Epidermal melanocyte (primary cell): ENCODE measurements around the gene ELOVL7.
"Not testable (repeated sequence)": the region's sequence is repeated elsewhere in the genome, so short reads cannot be mapped to it uniquely, and the experiment has no call there.

Source experiments
- DNase-seq: peaks from one replicate; pipeline ENCODE4 v3.0.0; 2011; ENCODE audit warnings: low spot score; ENCODE audit not compliant: insufficient read length

Gene ELOVL7

DNA sequence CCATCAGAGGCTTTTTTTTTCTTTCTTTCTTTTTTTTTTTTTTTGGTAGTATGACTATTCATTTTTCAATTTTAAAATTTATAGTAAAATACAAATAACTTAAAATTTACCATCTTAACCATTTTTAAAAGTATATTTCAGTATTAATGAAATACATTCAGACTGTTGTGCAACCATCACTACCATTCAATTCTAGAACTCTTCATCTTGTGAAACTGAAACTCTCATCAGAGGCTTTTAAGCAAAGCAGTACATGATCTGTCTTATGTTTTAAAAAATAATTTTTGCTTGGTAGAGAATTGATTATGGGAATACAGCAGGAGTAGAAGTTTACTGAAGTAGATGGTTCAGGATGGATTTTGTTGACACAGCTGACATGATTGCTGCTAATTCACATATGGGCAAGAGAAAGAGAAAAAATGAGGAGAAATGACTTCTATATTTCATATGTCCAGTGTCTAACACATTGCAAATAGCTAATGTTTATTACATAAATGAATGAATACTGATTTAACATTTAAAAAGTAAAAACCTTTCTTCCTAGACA lies 13.4 kb downstream of the ELOVL7 start:
- DNase-seq: no peak

GRCh38 chr5:60829490-60830266 lies 14.4 kb downstream of the ELOVL7 start:
- no peak for DNase-seq

DNA sequence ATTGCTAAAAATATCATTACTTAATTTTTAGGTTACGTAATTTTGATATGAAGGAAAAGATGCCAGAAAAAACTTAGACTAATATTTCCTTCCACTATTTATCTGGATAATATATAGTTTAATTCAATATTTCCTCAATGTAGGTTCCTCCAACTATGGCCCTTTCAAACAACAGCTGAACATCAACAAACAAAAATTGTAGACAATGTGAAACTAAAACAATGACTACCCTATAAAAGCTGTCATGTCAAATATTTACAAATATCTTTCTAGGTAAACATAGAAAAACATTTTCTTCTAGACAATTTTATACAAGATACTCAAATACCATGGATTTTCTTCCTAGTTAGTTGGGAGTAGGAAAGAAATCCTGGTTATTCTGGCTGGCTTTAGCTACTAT lies 16.9 kb downstream of the ELOVL7 start:
- DNase-seq: no peak

GRCh38 chr5:60826653-60827052 lies 17.4 kb downstream of the ELOVL7 start:
- no peak for DNase-seq

- no peak for DNase-seq
Observed at GRCh38 chr5:60823574-60823973, 20.5 kb downstream of the ELOVL7 start.

- DNase-seq: no peak
Observed at GRCh38 chr5:60822285-60822556, 21.8 kb downstream of the ELOVL7 start.

- no peak for DNase-seq
Observed at GRCh38 chr5:60821488-60822284, 22.4 kb downstream of the ELOVL7 start.

GRCh38 chr5:60820593-60821487 lies 23.2 kb downstream of the ELOVL7 start:
- no peak for DNase-seq

DNA sequence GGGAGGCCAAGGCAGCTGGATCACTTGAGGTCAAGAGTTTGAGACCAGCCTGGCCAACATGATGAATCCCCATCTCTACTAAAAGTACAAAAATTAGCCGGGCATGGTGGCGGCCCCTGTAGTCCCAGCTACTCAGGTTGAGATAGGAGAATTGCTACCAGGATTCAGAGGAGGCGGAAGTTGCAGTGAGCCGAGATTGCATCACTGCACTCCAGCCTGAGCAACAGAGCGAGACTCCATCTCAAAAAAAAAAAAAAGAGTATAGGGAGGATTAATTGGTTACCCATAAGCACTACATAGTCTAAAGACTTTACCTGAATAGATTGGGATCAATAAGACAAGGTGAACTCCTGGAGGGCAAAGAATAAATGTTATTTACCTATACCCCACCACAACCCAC lies 27.9 kb downstream of the ELOVL7 start:
- not testable (repeated sequence) for DNase-seq

GRCh38 chr5:60814498-60814897 lies 29.6 kb downstream of the ELOVL7 start:
- DNase-seq: no peak

DNA sequence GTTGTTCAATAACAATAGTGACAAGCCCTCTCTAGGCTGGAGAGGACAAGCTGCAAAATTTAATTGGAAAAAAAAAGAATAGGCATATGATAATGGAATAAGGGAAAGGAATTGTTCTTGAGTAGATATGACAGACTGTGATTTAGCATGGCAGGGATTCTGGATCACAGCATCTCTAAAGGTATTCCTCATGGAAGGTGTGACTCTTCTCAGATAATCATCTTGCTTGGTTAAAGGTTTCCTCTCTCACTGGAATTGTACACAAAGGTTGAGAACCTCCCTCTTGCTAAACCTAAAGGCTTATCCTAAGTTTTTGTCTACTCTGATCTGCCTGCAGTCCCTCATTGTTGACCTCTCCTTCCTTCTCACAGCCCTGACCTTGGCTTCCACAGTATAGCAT lies 31.6 kb downstream of the ELOVL7 start:
- DNase-seq: no peak

DNA sequence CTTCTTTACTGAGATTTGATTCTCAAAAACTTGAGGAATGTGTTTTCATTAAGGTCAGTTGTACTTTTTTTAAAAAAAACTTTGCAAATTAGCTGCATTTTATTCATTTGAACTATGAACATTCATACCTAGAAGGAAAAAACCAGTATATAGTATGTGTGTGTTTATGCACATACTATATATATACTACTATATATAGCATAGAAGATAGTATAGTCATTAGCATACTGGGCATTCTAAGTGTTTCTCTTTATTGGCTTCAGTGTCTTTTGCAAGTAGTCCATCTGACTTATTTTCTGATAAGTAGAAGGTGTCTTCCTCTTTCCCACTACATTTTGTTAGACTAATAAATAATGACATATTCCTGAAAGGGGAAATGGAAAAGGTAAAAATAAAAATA lies 33.0 kb downstream of the ELOVL7 start:
- DNase-seq: no peak

DNA sequence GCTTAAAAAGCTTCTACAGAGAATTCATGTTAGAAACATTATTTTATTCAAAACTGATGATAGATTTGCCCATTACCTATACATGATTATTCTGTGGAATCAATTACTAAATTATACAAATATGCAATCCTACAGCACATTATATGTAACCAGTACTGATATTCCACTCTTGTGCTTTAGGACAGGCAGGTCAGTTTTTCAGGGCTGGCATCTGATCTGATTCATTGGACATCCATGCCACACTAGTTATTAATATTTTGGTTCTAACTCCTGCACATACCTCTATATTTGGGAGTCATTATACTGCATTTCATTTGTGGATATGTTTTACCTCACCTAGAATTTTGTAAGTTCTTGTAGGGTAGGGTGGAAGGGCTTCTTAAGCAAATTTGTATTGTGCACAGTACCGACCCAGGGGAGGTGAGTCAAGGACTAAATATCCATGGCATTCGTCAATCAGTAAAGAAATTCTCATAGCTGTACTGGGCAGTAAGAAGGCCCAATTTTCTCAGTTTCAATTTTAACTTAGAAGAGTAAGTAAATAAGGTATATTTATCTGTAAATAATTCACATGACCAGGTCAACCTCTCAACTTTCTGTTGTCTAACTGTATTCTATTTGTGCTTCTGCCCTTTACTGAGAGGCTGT lies 33.5 kb downstream of the ELOVL7 start:
- DNase-seq: no peak

DNA sequence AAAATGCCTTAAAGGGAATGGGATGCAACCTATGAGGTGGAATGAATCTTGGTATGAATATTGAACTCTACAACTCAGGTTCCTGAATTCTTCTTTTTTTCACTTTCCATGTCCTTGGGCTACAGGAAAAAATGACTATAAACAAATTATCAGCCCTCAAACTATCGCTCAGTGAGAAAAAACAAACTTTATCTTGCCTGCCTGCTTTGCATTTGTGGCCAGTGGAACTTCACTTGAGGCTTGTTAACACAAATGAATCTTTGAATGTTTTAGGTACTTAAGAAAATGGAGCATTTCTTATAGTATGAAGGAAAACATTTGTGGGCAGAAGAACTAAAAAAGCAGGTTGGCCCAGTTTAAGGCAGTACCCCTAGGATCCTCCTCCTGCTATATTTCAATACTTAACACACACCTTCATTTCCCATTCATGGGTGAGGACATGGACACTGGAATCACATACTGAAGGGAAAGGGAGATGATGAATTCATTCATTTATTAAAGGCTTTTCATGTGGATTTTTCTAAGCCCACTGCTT lies 34.1 kb downstream of the ELOVL7 start:
- DNase-seq: no peak

- DNase-seq: no peak
Observed at GRCh38 chr5:60806591-60807243, 37.4 kb downstream of the ELOVL7 start.

DNA sequence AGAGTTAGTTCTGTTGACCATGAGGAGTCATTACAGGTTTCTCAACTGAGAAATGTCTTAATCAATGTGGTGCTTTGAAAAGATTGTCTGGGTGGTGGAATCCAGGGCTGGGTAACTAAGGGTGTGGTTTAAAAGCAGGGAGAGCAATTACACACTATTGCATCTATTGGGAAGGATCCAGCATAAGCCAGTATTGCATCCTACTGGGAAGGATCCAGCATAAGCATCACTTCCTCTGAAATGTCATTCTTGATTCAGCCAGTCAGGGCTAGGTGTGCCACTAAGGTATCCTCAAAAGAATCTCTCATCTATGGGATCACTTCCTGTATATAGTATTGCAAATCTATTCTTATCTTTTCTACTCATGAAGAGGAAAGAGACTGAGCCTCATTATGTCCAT lies 38.6 kb downstream of the ELOVL7 start:
- no peak for DNase-seq

- no peak for DNase-seq
Observed at GRCh38 chr5:60803712-60804111, 40.4 kb downstream of the ELOVL7 start.

DNA sequence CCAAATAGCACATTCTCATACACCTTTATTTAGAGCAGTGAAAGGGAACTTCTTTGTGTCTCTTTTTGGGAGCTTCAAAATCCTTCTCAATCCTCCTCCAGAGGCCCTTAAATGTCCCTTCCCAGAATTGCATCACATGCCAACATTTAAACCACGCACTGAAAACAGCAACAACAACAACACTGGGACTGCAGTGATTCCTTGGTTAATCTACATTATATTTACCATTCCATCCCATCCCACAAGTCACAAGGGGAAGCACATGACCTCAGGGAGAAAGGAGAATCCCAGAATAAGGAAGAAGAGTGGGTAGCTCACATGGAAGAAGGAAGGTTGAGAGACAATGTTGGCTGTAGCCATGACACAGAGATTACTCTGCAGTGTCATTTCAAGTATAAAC lies 41.1 kb downstream of the ELOVL7 start:
- DNase-seq: no peak

GRCh38 chr5:60802226-60802625 lies 41.8 kb downstream of the ELOVL7 start:
- DNase-seq: no peak

DNA sequence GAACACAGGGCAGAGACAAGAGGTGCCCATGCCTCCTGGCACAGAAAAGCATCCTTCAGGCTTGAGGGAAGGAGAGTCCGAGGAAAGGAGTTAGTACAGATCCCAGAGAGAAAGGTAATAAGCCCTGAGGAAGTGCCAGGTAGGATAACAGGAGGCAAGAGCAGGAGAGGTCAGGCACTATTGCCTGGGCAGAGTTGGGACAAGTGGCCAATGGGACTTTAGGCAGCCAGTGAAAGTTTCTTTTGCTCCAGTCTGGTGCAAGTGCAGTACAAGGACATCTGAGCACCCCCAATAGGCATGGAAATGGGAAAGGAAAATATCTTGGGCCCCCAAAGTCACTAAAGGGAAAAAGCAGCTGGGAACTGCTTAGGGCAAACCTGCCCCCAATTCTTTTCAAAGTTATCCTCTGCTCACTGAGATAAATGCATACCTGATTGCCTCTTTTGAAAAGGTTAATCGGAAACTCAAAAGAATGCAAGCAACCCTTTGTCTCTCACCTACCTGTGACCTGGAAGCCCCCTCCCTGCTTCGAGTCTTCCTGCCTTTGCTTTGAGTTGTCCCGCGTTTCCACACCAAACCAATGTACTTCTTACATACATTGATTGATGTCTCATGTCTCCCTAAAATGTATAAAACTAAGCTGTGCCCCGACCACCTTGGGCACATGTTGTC lies 46.5 kb downstream of the ELOVL7 start:
- no peak for DNase-seq
